Panc1 (cell line): ENCODE data around the gene SLC9A4.

Experiments used
- CTCF ChIP-seq: fragments of 450-650 bp; IDR thresholded peaks from 2 replicates; pipeline ENCODE4 v1.5.1; 2017; ENCODE audit warnings: mild to moderate bottlenecking
- REST ChIP-seq, 2 experiments: IDR thresholded peaks; 2 replicates each; pipeline ENCODE4 v1.6.1; 2011 to 2012; ENCODE audit warnings: low read depth in 2 of 2, control low read depth in 1 of 2, low read length in 1 of 2, mild to moderate bottlenecking in 1 of 2, moderate library complexity in 1 of 2; ENCODE audit not compliant: insufficient read depth in 1 of 2
- TCF7L2 ChIP-seq: IDR thresholded peaks from 2 replicates; pipeline ENCODE4 v1.6.1; 2011; ENCODE audit warnings: mild to moderate bottlenecking, low read depth, low read length, inconsistent platforms

GRCh38 chr2:102522890-102523289 lies 49.9 kb downstream of the SLC9A4 start:
- no peak for TF ChIP-seq TCF7L2
- TF ChIP-seq CTCF, result no peak
- no peak for TF ChIP-seq REST (IDR thresholded peaks at IDR 0.05; ENCODE audit: insufficient read depth in 1 of 2, low read depth in 2 of 2, low read length in 1 of 2)
